WTC11 (cell line): ENCODE results near the gene NUDT3. TPM values are rescaled to one million over a fixed set of nuclear protein-coding genes. Genes with fewer than 3 reads are reported as not detected.

Experiments used
- ATAC-seq: fragments of 200-7000 bp; cut with Tn5 transposase; 2 replicates; pipeline ENCODE4 v1.10.0; 2021; ENCODE audit warnings: mild to moderate bottlenecking, moderate library complexity
- CTCF ChIA-PET: fragments of 300-600 bp; sonication (Branson Sonifier 250); formaldehyde crosslinking; loops from one replicate; lab custom pipeline; 2021; ENCODE audit warnings: antibody characterized with exemption; lab: Charles Lee
- POLR2A ChIA-PET: fragments of 350-600 bp; sonication (Branson Sonifier 250); formaldehyde crosslinking; loops from one replicate; lab custom pipeline; 2021; ENCODE audit warnings: antibody characterized with exemption; lab: Charles Lee
- DNase-seq: peaks from one replicate; pipeline ENCODE4 v3.0.0; 2021; ENCODE audit warnings: low spot score
- H3K27ac Mint-ChIP-seq: 2 replicates; pipeline ENCODE4 v1.8.0; 2021; ENCODE audit warnings: mixed read lengths
- H3K27me3 Mint-ChIP-seq: 2 replicates; pipeline ENCODE4 v1.8.0; 2021; ENCODE audit warnings: low read depth, mild to moderate bottlenecking, moderate library complexity, mixed read lengths
- H3K36me3 Mint-ChIP-seq: 2 replicates; pipeline ENCODE4 v1.8.0; 2021; ENCODE audit warnings: mixed read lengths
- H3K4me1 Mint-ChIP-seq: 2 replicates; pipeline ENCODE4 v1.8.0; 2022; ENCODE audit warnings: mixed read lengths
- H3K4me3 Mint-ChIP-seq: 2 replicates; pipeline ENCODE4 v1.8.0; 2021; ENCODE audit warnings: mild to moderate bottlenecking, moderate library complexity, mixed read lengths
- H3K9me3 Mint-ChIP-seq: 2 replicates; pipeline ENCODE4 v1.8.0; 2021; ENCODE audit warnings: mixed read lengths
- ATF1 ChIP-seq: sonication (generic); formaldehyde crosslinking; IDR thresholded peaks from 2 replicates; pipeline ENCODE4 v1.8.1; 2023; ENCODE audit warnings: mild to moderate bottlenecking, moderate library complexity, missing genetic modification reagents
- ESRRA ChIP-seq: sonication (generic); formaldehyde crosslinking; IDR thresholded peaks from 2 replicates; pipeline ENCODE4 v1.8.1; 2022; ENCODE audit warnings: mild to moderate bottlenecking, missing genetic modification reagents, borderline replicate concordance
- FOXP1 ChIP-seq: sonication (generic); formaldehyde crosslinking; IDR thresholded peaks from 2 replicates; pipeline ENCODE4 v1.8.0; 2022; ENCODE audit warnings: missing genetic modification reagents, mild to moderate bottlenecking, moderate library complexity, borderline replicate concordance
- GABPB1 ChIP-seq: sonication (generic); formaldehyde crosslinking; IDR thresholded peaks from 2 replicates; pipeline ENCODE4 v1.8.1; 2023; ENCODE audit warnings: mild to moderate bottlenecking, missing genetic modification reagents
- GRHL2 ChIP-seq: fragments of 250-450 bp; sonication (Bioruptor Pico); IDR thresholded peaks from 2 replicates; pipeline ENCODE4 v1.8.0; 2022; ENCODE audit warnings: mild to moderate bottlenecking, moderate library complexity; ENCODE audit not compliant: insufficient replicate concordance, severe bottlenecking
- JUN ChIP-seq: sonication (generic); formaldehyde crosslinking; IDR thresholded peaks from 2 replicates; pipeline ENCODE4 v1.8.0; 2023; ENCODE audit warnings: mild to moderate bottlenecking, missing genetic modification reagents
- KAT7 ChIP-seq: sonication (generic); formaldehyde crosslinking; IDR thresholded peaks from 2 replicates; pipeline ENCODE4 v1.8.1; 2023; ENCODE audit warnings: missing genetic modification reagents, mild to moderate bottlenecking, borderline replicate concordance
- SOX15 ChIP-seq: fragments of 250-450 bp; sonication (Bioruptor Pico); IDR thresholded peaks from 2 replicates; pipeline ENCODE4 v1.9.0; 2021; ENCODE audit warnings: mild to moderate bottlenecking
- TEAD1 ChIP-seq: sonication (generic); formaldehyde crosslinking; IDR thresholded peaks from 2 replicates; pipeline ENCODE4 v1.8.0; 2022; ENCODE audit warnings: mild to moderate bottlenecking, missing genetic modification reagents
- ZBTB21 ChIP-seq: sonication (generic); formaldehyde crosslinking; IDR thresholded peaks from 2 replicates; pipeline ENCODE4 v1.8.1; 2023; ENCODE audit warnings: mild to moderate bottlenecking, missing genetic modification reagents, borderline replicate concordance
- ZNF121 ChIP-seq: sonication (generic); formaldehyde crosslinking; IDR thresholded peaks from 2 replicates; pipeline ENCODE4 v1.8.0; 2023; ENCODE audit warnings: missing genetic modification reagents
- ZNF396 ChIP-seq: fragments of 250-450 bp; sonication (Bioruptor Pico); IDR thresholded peaks from 2 replicates; pipeline ENCODE4 v1.8.0; 2021; ENCODE audit warnings: mild to moderate bottlenecking, moderate library complexity, borderline replicate concordance
- total RNA-seq: library from RNA; stranded (reverse); gene quantifications from 3 replicates; pipeline ENCODE4 v1.2.3, GENCODE V29; 2021
- TF ChIP-seq, protein P1 (sequence below): sonication (generic); formaldehyde crosslinking; IDR thresholded peaks from 2 replicates; pipeline ENCODE4 v1.8.1; 2023; ENCODE audit warnings: mild to moderate bottlenecking, missing genetic modification reagents, moderate library complexity
- TF ChIP-seq, protein P2 (sequence below): sonication (generic); formaldehyde crosslinking; IDR thresholded peaks from 2 replicates; pipeline ENCODE4 v1.8.1; 2023; ENCODE audit warnings: mild to moderate bottlenecking, missing genetic modification reagents
- TF ChIP-seq, protein P3 (sequence below): sonication (generic); formaldehyde crosslinking; IDR thresholded peaks from 2 replicates; pipeline ENCODE4 v1.8.0; 2022; ENCODE audit warnings: mild to moderate bottlenecking, missing genetic modification reagents
- TF ChIP-seq, protein P4 (sequence below): sonication (generic); formaldehyde crosslinking; IDR thresholded peaks from 2 replicates; pipeline ENCODE4 v1.8.0; 2022; ENCODE audit warnings: missing genetic modification reagents
- TF ChIP-seq, protein P5 (sequence below): fragments of 250-450 bp; sonication (Bioruptor Pico); IDR thresholded peaks from 2 replicates; pipeline ENCODE4 v1.9.0; 2021; ENCODE audit warnings: mild to moderate bottlenecking
- TF ChIP-seq, protein P6 (sequence below): sonication (generic); formaldehyde crosslinking; IDR thresholded peaks from 2 replicates; pipeline ENCODE4 v1.8.1; 2022; ENCODE audit warnings: mild to moderate bottlenecking, missing genetic modification reagents, moderate library complexity, borderline replicate concordance
- TF ChIP-seq, protein P7 (sequence below): fragments of 200-600 bp; IDR thresholded peaks from 2 replicates; pipeline ENCODE4 v1.8.0; 2022; ENCODE audit warnings: antibody characterized with exemption

NUDT3 gene
- total RNA-seq, 1 experiment from 2014 or later: 30.0 TPM

DNA sequence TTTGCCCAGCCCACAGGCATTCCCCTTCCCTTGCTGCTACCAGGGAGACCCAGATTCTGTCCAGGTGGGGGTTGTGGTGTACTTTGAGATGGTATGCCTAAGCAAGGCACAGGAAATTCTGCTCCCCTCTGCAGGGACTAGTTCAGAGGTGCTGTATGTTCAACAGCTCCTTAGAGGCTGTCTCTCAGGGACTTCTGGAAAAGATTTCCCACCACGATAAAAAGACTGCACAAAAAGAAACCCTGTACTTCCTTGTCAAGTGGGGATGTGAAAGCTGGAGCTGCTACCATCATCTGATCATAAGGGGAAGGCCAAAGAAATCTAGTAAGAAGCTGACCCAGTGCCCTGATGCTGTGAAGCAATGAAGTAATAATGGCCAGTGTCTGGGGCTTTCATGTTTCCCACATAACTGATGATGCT is 92.1 kb downstream of the NUDT3 start:
- H3K4me1 Mint-ChIP-seq: peaks cover 5% of the 10 kb centered on the region
- CTCF ChIA-PET: interaction anchor here (0.7 to 1.5 kb wide), 4 partner anchors 10 to 137 kb away, joined by 3 to 4 read pairs (median 4); no protein-coding TSS in a partner anchor
- no peak for ATAC-seq
- no peaks in the 10 kb centered on the region for H3K36me3 Mint-ChIP-seq
- no peak overlapping the region for H3K27ac Mint-ChIP-seq
- no peaks in the 10 kb centered on the region for H3K27me3 Mint-ChIP-seq
- no peak for TF ChIP-seq GRHL2 (CRISPR knock-in tag)
- TF ChIP-seq TEAD1 (CRISPR knock-in tag): no peak
- TF ChIP-seq ATF1 (CRISPR knock-in tag): no peak
- TF ChIP-seq SOX15 (CRISPR knock-in tag): no peak
- TF ChIP-seq, protein P1, sequence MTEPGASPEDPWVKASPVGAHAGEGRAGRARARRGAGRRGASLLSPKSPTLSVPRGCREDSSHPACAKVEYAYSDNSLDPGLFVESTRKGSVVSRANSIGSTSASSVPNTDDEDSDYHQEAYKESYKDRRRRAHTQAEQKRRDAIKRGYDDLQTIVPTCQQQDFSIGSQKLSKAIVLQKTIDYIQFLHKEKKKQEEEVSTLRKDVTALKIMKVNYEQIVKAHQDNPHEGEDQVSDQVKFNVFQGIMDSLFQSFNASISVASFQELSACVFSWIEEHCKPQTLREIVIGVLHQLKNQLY (CRISPR knock-in tag): no peak
- TF ChIP-seq ZBTB21: no peak
- no peak for TF ChIP-seq ZNF396 (CRISPR knock-in tag)
- TF ChIP-seq, protein P2, sequence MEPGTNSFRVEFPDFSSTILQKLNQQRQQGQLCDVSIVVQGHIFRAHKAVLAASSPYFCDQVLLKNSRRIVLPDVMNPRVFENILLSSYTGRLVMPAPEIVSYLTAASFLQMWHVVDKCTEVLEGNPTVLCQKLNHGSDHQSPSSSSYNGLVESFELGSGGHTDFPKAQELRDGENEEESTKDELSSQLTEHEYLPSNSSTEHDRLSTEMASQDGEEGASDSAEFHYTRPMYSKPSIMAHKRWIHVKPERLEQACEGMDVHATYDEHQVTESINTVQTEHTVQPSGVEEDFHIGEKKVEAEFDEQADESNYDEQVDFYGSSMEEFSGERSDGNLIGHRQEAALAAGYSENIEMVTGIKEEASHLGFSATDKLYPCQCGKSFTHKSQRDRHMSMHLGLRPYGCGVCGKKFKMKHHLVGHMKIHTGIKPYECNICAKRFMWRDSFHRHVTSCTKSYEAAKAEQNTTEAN (CRISPR knock-in tag): no peak
- no peak for TF ChIP-seq ZNF121 (CRISPR knock-in tag)
- TF ChIP-seq FOXP1 (CRISPR knock-in tag): no peak
- TF ChIP-seq, protein P3, sequence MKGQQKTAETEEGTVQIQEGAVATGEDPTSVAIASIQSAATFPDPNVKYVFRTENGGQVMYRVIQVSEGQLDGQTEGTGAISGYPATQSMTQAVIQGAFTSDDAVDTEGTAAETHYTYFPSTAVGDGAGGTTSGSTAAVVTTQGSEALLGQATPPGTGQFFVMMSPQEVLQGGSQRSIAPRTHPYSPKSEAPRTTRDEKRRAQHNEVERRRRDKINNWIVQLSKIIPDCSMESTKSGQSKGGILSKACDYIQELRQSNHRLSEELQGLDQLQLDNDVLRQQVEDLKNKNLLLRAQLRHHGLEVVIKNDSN: no peak
- TF ChIP-seq, protein P4, sequence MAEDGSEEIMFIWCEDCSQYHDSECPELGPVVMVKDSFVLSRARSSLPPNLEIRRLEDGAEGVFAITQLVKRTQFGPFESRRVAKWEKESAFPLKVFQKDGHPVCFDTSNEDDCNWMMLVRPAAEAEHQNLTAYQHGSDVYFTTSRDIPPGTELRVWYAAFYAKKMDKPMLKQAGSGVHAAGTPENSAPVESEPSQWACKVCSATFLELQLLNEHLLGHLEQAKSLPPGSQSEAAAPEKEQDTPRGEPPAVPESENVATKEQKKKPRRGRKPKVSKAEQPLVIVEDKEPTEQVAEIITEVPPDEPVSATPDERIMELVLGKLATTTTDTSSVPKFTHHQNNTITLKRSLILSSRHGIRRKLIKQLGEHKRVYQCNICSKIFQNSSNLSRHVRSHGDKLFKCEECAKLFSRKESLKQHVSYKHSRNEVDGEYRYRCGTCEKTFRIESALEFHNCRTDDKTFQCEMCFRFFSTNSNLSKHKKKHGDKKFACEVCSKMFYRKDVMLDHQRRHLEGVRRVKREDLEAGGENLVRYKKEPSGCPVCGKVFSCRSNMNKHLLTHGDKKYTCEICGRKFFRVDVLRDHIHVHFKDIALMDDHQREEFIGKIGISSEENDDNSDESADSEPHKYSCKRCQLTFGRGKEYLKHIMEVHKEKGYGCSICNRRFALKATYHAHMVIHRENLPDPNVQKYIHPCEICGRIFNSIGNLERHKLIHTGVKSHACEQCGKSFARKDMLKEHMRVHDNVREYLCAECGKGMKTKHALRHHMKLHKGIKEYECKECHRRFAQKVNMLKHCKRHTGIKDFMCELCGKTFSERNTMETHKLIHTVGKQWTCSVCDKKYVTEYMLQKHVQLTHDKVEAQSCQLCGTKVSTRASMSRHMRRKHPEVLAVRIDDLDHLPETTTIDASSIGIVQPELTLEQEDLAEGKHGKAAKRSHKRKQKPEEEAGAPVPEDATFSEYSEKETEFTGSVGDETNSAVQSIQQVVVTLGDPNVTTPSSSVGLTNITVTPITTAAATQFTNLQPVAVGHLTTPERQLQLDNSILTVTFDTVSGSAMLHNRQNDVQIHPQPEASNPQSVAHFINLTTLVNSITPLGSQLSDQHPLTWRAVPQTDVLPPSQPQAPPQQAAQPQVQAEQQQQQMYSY: no peak
- TF ChIP-seq ESRRA (CRISPR knock-in tag): no peak
- TF ChIP-seq GABPB1 (CRISPR knock-in tag): no peak
- TF ChIP-seq, protein P5, sequence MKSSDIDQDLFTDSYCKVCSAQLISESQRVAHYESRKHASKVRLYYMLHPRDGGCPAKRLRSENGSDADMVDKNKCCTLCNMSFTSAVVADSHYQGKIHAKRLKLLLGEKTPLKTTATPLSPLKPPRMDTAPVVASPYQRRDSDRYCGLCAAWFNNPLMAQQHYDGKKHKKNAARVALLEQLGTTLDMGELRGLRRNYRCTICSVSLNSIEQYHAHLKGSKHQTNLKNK: no peak
- TF ChIP-seq, protein P6, sequence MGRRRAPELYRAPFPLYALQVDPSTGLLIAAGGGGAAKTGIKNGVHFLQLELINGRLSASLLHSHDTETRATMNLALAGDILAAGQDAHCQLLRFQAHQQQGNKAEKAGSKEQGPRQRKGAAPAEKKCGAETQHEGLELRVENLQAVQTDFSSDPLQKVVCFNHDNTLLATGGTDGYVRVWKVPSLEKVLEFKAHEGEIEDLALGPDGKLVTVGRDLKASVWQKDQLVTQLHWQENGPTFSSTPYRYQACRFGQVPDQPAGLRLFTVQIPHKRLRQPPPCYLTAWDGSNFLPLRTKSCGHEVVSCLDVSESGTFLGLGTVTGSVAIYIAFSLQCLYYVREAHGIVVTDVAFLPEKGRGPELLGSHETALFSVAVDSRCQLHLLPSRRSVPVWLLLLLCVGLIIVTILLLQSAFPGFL: no peak
- no peak for TF ChIP-seq JUN
- TF ChIP-seq KAT7 (CRISPR knock-in tag): no peak
- TF ChIP-seq, protein P7, sequence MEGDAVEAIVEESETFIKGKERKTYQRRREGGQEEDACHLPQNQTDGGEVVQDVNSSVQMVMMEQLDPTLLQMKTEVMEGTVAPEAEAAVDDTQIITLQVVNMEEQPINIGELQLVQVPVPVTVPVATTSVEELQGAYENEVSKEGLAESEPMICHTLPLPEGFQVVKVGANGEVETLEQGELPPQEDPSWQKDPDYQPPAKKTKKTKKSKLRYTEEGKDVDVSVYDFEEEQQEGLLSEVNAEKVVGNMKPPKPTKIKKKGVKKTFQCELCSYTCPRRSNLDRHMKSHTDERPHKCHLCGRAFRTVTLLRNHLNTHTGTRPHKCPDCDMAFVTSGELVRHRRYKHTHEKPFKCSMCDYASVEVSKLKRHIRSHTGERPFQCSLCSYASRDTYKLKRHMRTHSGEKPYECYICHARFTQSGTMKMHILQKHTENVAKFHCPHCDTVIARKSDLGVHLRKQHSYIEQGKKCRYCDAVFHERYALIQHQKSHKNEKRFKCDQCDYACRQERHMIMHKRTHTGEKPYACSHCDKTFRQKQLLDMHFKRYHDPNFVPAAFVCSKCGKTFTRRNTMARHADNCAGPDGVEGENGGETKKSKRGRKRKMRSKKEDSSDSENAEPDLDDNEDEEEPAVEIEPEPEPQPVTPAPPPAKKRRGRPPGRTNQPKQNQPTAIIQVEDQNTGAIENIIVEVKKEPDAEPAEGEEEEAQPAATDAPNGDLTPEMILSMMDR: no peak
- no peak for DNase-seq
- no peaks in the 10 kb centered on the region for H3K9me3 Mint-ChIP-seq
- POLR2A ChIA-PET: interaction anchor here (0.6 to 1.0 kb wide), 4 partner anchors 8 to 196 kb away, joined by 3 to 7 read pairs (median 3); partner anchors contain the start of gene PACSIN1
- H3K4me3 Mint-ChIP-seq: no peak overlapping the region
